Measurements from ENCODE around the gene PLET1. TPM values are rescaled to one million over a fixed set of nuclear protein-coding genes. Genes with fewer than 3 reads are reported as not detected.

PLET1 gene
- total and polyA plus RNA-seq, 2 experiments from 2014 or later: not detected

- Histone ChIP-seq H3K4me1 (ENCODE audit: low read depth) (peaks cover 12% of the 10 kb centered on the region), H3K4me3 (no peak overlapping the region), H3K36me3 (no peaks in the 10 kb centered on the region), H3K27ac (no peak overlapping the region), H3K27me3 (no peaks in the 10 kb centered on the region), H3K9me3 (ENCODE audit: low read depth) (no peaks in the 10 kb centered on the region)
- no peak for DNase-seq (ENCODE audit: low read depth in 1 of 2, low spot score in 1 of 2)
- TF ChIP-seq CTCF (IDR thresholded peaks at IDR 0.05; ENCODE audit: low read depth, low read length): no peak
These were observed 36.7 kb upstream of the PLET1 start for GRCh38 chr11:112297248-112297866.

GRCh38 chr11:112296044-112296443 lies 35.4 kb upstream of the PLET1 start:
- H3K27ac ChIP-seq: no peak overlapping the region
- no peak for TF ChIP-seq CTCF (IDR thresholded peaks at IDR 0.05; ENCODE audit: low read depth, low read length)
- H3K4me3 ChIP-seq: no peak overlapping the region
- no peak for DNase-seq (ENCODE audit: low read depth in 1 of 2, low spot score in 1 of 2)
- H3K4me1 ChIP-seq (ENCODE audit: low read depth): peaks cover 16% of the 10 kb centered on the region
- no peaks in the 10 kb centered on the region for H3K9me3 ChIP-seq (ENCODE audit: low read depth)
- no peaks in the 10 kb centered on the region for H3K36me3 ChIP-seq
- H3K27me3 ChIP-seq: no peaks in the 10 kb centered on the region

- peak in 1 of 2 donors; percentile 27 for DNase-seq (ENCODE audit: low read depth in 1 of 2, low spot score in 1 of 2)
These were observed 34.2 kb upstream of the PLET1 start for GRCh38 chr11:112294688-112295340.

GRCh38 chr11:112293614-112294013 lies 33.0 kb upstream of the PLET1 start:
- Histone ChIP-seq H3K9me3 (ENCODE audit: low read depth) (no peaks in the 10 kb centered on the region), H3K27me3 (peaks cover 5% of the 10 kb centered on the region), H3K4me1 (ENCODE audit: low read depth) (peaks cover 19% of the 10 kb centered on the region), H3K27ac (no peak overlapping the region), H3K36me3 (no peaks in the 10 kb centered on the region), H3K4me3 (no peak overlapping the region)
- TF ChIP-seq CTCF (IDR thresholded peaks at IDR 0.05; ENCODE audit: low read depth, low read length): no peak
- peak in 1 of 2 donors; percentile 15 for DNase-seq (ENCODE audit: low read depth in 1 of 2, low spot score in 1 of 2)

More at GRCh38 chr11:112294688-112295340, 34.2 kb upstream of the PLET1 start:
- Histone ChIP-seq H3K9me3 (ENCODE audit: low read depth) (no peaks in the 10 kb centered on the region), H3K27me3 (no peaks in the 10 kb centered on the region), H3K4me3 (no peak overlapping the region), H3K36me3 (no peaks in the 10 kb centered on the region), H3K27ac (no peak overlapping the region), H3K4me1 (ENCODE audit: low read depth) (peaks cover 19% of the 10 kb centered on the region)
- no peak for TF ChIP-seq CTCF (IDR thresholded peaks at IDR 0.05; ENCODE audit: low read depth, low read length)

GRCh38 chr11:112292785-112293407 lies 32.2 kb upstream of the PLET1 start:
- Histone ChIP-seq H3K4me1 (ENCODE audit: low read depth) (peaks cover 19% of the 10 kb centered on the region), H3K36me3 (no peaks in the 10 kb centered on the region), H3K27ac (no peak overlapping the region), H3K27me3 (peaks cover 5% of the 10 kb centered on the region), H3K4me3 (no peak overlapping the region), H3K9me3 (ENCODE audit: low read depth) (no peaks in the 10 kb centered on the region)
- DNase-seq (ENCODE audit: low read depth in 1 of 2, low spot score in 1 of 2): peak in 1 of 2 donors; percentile 89
- no peak for TF ChIP-seq CTCF (IDR thresholded peaks at IDR 0.05; ENCODE audit: low read depth, low read length)

All from cardiac muscle cell (in vitro differentiated cells and primary cell).